Ishikawa (cell line): ENCODE data around the gene QSOX2.

Experiments
- CEBPB ChIP-seq: IDR thresholded peaks from 2 replicates; pipeline ENCODE4 v1.6.1; 2012
- CREB1 ChIP-seq: IDR thresholded peaks from 2 replicates; pipeline ENCODE4 v1.6.1; 2012; ENCODE audit warnings: low read depth
- EGR1 ChIP-seq: IDR thresholded peaks from 2 replicates; pipeline ENCODE4 v1.6.1; 2012
- EP300 ChIP-seq: IDR thresholded peaks from 2 replicates; pipeline ENCODE4 v1.6.1; 2012; ENCODE audit warnings: borderline replicate concordance
- FOXM1 ChIP-seq: IDR thresholded peaks from 2 replicates; pipeline ENCODE4 v1.6.1; 2012; ENCODE audit warnings: low read depth, borderline replicate concordance
- NFIC ChIP-seq: IDR thresholded peaks from 2 replicates; pipeline ENCODE4 v1.6.1; 2012
- RAD21 ChIP-seq: IDR thresholded peaks from 2 replicates; pipeline ENCODE4 v1.6.1; 2012; ENCODE audit warnings: low read depth
- TAF1 ChIP-seq: IDR thresholded peaks from 2 replicates; pipeline ENCODE4 v1.6.1; 2012; ENCODE audit warnings: low read depth, mild to moderate bottlenecking
- TCF12 ChIP-seq: IDR thresholded peaks from 2 replicates; pipeline ENCODE4 v1.6.1; 2012; ENCODE audit warnings: low read depth
- TEAD4 ChIP-seq: IDR thresholded peaks from 2 replicates; pipeline ENCODE4 v1.6.1; 2012
- YY1 ChIP-seq: IDR thresholded peaks from 2 replicates; pipeline ENCODE4 v1.6.1; 2012; ENCODE audit warnings: low read depth
- ZBTB7A ChIP-seq: IDR thresholded peaks from 2 replicates; pipeline ENCODE4 v1.6.1; 2012; ENCODE audit warnings: low read depth
- TF ChIP-seq, protein P1 (sequence below): IDR thresholded peaks from 2 replicates; pipeline ENCODE4 v1.6.1; 2012
- TF ChIP-seq, protein P2 (sequence below): IDR thresholded peaks from 2 replicates; pipeline ENCODE4 v1.6.1; 2012
- TF ChIP-seq, protein P3 (sequence below): IDR thresholded peaks from 2 replicates; pipeline ENCODE4 v1.6.1; 2012; ENCODE audit warnings: low read depth, mild to moderate bottlenecking

The QSOX2 gene

DNA sequence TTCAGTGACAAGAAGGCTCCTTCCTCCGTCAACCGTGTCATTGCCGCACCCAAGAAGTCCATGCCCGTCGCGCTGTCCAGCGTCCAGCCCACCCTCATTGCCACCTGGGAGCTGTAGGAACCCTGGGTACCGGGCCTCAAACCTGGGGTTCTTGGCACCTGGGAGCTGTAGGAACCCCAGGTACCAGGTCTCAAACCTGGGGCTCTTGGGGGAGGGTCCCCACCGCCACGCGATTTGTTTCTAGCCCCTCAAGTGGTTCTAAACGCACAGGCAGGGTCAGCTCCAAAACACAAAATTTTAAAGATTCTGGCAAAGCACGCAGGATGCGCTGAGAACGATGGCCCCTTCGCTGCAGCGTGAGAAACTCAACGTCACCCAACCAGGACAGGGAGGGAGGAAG, 58.4 kb downstream of the QSOX2 start:
- TF ChIP-seq RAD21 = no peak
- TF ChIP-seq CEBPB = no peak
- no peak for TF ChIP-seq TEAD4
- TF ChIP-seq YY1 = no peak
- TF ChIP-seq TCF12 = no peak
- TF ChIP-seq, protein P1, sequence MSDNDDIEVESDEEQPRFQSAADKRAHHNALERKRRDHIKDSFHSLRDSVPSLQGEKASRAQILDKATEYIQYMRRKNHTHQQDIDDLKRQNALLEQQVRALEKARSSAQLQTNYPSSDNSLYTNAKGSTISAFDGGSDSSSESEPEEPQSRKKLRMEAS = no peak
- no peak for TF ChIP-seq CREB1
- TF ChIP-seq ZBTB7A = no peak
- TF ChIP-seq EP300 = no peak
- no peak for TF ChIP-seq EGR1
- TF ChIP-seq TAF1 = no peak
- no peak for TF ChIP-seq NFIC
- no peak for TF ChIP-seq FOXM1
- TF ChIP-seq, protein P2, sequence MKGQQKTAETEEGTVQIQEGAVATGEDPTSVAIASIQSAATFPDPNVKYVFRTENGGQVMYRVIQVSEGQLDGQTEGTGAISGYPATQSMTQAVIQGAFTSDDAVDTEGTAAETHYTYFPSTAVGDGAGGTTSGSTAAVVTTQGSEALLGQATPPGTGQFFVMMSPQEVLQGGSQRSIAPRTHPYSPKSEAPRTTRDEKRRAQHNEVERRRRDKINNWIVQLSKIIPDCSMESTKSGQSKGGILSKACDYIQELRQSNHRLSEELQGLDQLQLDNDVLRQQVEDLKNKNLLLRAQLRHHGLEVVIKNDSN = no peak
- TF ChIP-seq, protein P3, sequence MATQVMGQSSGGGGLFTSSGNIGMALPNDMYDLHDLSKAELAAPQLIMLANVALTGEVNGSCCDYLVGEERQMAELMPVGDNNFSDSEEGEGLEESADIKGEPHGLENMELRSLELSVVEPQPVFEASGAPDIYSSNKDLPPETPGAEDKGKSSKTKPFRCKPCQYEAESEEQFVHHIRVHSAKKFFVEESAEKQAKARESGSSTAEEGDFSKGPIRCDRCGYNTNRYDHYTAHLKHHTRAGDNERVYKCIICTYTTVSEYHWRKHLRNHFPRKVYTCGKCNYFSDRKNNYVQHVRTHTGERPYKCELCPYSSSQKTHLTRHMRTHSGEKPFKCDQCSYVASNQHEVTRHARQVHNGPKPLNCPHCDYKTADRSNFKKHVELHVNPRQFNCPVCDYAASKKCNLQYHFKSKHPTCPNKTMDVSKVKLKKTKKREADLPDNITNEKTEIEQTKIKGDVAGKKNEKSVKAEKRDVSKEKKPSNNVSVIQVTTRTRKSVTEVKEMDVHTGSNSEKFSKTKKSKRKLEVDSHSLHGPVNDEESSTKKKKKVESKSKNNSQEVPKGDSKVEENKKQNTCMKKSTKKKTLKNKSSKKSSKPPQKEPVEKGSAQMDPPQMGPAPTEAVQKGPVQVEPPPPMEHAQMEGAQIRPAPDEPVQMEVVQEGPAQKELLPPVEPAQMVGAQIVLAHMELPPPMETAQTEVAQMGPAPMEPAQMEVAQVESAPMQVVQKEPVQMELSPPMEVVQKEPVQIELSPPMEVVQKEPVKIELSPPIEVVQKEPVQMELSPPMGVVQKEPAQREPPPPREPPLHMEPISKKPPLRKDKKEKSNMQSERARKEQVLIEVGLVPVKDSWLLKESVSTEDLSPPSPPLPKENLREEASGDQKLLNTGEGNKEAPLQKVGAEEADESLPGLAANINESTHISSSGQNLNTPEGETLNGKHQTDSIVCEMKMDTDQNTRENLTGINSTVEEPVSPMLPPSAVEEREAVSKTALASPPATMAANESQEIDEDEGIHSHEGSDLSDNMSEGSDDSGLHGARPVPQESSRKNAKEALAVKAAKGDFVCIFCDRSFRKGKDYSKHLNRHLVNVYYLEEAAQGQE = no peak

DNA sequence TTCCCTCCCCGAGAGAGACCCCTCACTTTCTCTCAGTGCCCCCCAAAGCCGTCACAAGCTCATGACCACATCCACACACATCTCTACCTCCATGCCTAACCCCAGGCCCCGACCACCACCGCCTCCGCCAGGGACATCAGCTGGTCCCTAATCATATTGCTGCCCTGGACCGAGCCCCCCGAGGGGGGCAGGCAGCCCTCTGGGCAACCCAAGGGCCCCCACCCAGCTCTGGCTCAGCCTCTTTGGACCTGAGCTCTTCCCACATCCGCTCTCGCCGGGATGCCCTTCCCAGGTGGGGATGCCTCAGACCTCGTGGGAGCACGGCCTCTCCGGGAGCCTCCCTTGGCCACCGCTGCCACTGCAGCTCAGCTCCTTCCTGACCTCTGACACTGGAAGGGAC, 59.2 kb downstream of the QSOX2 start:
- no peak for TF ChIP-seq RAD21
- TF ChIP-seq EGR1 = no peak
- TF ChIP-seq ZBTB7A = no peak
- no peak for TF ChIP-seq TCF12
- TF ChIP-seq FOXM1 = no peak
- TF ChIP-seq NFIC = no peak
- TF ChIP-seq, protein P2 = no peak
- TF ChIP-seq, protein P3 = no peak
- no peak for TF ChIP-seq TEAD4
- no peak for TF ChIP-seq EP300
- no peak for TF ChIP-seq CREB1
- TF ChIP-seq, protein P1 = no peak
- no peak for TF ChIP-seq YY1
- TF ChIP-seq TAF1 = no peak

DNA sequence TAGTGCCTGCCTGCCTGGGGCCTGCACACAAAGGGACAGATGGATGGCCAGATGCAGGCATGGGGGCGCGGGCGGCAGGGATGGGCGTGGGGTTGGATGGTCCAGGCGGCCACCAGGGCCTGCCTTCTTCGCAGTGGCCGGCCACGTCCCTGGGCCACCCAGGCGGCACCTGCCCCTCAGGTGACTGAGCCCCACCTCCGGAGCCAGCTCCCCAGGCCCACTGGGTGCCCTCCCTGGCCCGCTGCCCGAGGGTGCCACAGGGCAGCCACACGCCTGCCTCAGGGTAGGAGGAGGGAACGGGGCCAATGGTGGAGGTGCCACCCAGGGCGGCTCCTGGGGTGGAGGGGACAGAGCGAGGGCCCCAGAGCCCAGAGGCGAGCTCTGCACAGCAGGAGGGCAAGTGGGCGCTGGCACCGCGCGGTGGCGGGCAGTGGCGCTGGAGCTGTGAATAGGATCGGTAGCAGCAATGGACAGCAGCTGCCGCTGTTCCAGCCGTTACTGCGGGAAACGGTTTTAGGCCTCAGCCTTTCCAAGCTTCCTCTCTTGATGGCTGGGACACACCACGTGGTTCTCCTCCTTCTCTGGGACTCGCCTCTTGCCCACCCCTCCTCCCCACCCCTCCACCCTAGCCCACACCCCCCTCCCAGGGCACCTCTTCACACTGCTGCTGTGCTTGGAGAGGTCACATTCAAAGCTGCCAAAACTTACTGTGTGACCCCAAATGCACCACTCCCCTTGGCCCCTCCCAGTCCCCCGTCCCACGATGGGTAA, 59.8 kb downstream of the QSOX2 start:
- TF ChIP-seq FOXM1 = no peak
- TF ChIP-seq, protein P1 = no peak

DNA sequence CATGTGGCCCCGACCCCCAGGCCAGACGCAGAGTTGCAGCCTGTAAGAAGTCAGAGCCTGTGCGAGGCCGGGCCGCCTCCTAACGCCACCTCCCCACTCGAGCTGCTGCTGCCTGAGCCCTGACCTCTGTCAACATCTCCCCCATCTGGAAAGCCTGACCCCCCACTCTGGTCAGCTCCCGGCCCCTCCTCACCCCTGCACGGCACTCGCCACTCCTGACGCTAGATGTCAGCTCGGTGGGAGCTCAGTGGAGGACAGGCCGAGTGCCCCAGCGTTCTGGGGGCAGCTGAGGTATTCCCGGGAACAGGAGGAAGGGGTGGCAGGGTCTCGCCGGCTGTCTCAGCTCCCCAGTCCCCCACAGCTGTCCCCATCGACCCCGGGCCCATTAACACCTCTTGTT, 60.5 kb downstream of the QSOX2 start:
- TF ChIP-seq, protein P3 = no peak
- TF ChIP-seq TAF1 (no peak), EGR1 (no peak), TCF12 (no peak), EP300 (no peak), TEAD4 (no peak), CEBPB (no peak), CREB1 (no peak), YY1 (no peak), NFIC (no peak), RAD21 (no peak)
- TF ChIP-seq, protein P2 = no peak
